Hepatocyte (in vitro differentiated cells): Measurements from ENCODE around the gene KRT71.

ENCODE experiments used
- EZH2 ChIP-seq: fragments of 200-600 bp; sonication (generic); IDR thresholded peaks from 2 replicates; pipeline ENCODE4 v1.6.1; 2016; ENCODE audit warnings: antibody characterized with exemption, mild to moderate bottlenecking, borderline replicate concordance
- EZH2phosphoT487 ChIP-seq: fragments of 200-600 bp; sonication (generic); IDR thresholded peaks from one replicate; pipeline ENCODE4 v1.6.1; 2018; ENCODE audit warnings: antibody characterized with exemption, mild to moderate bottlenecking, low read depth, moderate library complexity; ENCODE audit not compliant: unreplicated experiment, severe bottlenecking
- TF ChIP-seq, protein P1 (sequence below): fragments of 200-600 bp; sonication (generic); IDR thresholded peaks from 2 replicates; pipeline ENCODE4 v1.5.1; 2016; ENCODE audit warnings: antibody characterized with exemption, mild to moderate bottlenecking; ENCODE audit not compliant: poor library complexity

DNA sequence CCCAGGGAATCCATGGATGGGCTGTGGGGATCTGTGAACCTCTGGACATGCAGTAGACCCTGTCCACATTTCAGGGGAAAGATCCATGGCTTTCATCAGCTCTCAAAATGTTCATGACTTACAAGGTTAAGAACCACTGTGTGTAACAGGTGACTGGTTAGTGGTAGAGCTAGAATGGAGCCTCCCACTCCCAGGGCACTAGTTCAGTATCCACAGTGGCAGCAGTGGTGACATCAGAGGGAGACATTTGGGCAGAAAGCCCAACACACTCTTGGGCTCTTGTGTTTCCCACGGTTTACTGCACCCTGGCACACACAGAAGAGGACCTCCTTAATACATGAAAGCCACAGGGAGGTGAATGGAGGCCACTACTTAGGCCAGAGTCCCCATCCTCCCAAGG lies 11.6 kb upstream of the KRT71 start:
- TF ChIP-seq, protein P1, sequence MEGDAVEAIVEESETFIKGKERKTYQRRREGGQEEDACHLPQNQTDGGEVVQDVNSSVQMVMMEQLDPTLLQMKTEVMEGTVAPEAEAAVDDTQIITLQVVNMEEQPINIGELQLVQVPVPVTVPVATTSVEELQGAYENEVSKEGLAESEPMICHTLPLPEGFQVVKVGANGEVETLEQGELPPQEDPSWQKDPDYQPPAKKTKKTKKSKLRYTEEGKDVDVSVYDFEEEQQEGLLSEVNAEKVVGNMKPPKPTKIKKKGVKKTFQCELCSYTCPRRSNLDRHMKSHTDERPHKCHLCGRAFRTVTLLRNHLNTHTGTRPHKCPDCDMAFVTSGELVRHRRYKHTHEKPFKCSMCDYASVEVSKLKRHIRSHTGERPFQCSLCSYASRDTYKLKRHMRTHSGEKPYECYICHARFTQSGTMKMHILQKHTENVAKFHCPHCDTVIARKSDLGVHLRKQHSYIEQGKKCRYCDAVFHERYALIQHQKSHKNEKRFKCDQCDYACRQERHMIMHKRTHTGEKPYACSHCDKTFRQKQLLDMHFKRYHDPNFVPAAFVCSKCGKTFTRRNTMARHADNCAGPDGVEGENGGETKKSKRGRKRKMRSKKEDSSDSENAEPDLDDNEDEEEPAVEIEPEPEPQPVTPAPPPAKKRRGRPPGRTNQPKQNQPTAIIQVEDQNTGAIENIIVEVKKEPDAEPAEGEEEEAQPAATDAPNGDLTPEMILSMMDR: no peak
- TF ChIP-seq EZH2phosphoT487 (no peak), EZH2 (no peak)
